HEK293 (cell line): Measurements from ENCODE around the gene RBM20.

Experiments
- CTCF ChIA-PET: fragments of 350-600 bp; formaldehyde crosslinking; extraction: SDS; loops from one replicate; lab custom pipeline; 2021; ENCODE audit warnings: antibody characterized with exemption; lab: Yijun Ruan, JAX
- POLR2A ChIA-PET: fragments of 300-600 bp; formaldehyde crosslinking; extraction: SDS; loops from one replicate; lab custom pipeline; 2020; ENCODE audit warnings: antibody characterized with exemption, inconsistent platforms; lab: Yijun Ruan, JAX
- H3K27ac ChIP-seq: fragments of 200-500 bp; sonication (Bioruptor generic); 2 replicates; pipeline ENCODE4 v1.5.1; 2014; ENCODE audit warnings: low read depth, low read length, control low read depth, inconsistent platforms; ENCODE audit errors: extremely low read depth
- H3K36me3 ChIP-seq, 2 experiments: fragments of 200-500 bp in 1 of 2; sonication (Bioruptor generic) in 1 of 2; 1 replicate in 1 of 2; 2 replicates in 1 of 2; pipeline ENCODE4 v1.5.1; 2014 to 2017; ENCODE audit warnings: inconsistent platforms in 2 of 2, low read length in 2 of 2; ENCODE audit not compliant: control insufficient read depth in 2 of 2, insufficient read depth in 1 of 2
- H3K4me1 ChIP-seq: fragments of 200-500 bp; sonication (Bioruptor generic); 2 replicates; pipeline ENCODE4 v1.5.1; 2014; ENCODE audit warnings: mild to moderate bottlenecking, low read length, inconsistent platforms; ENCODE audit not compliant: control insufficient read depth, insufficient read depth
- H3K4me3 ChIP-seq: 2 replicates; pipeline ENCODE4 v1.5.1; 2011; ENCODE audit warnings: low read depth, mild to moderate bottlenecking, control low read depth, low read length, moderate library complexity
- H3K9me3 ChIP-seq: fragments of 200-500 bp; sonication (Bioruptor generic); 2 replicates; pipeline ENCODE4 v1.5.1; 2014; ENCODE audit warnings: low read depth, low read length, inconsistent platforms; ENCODE audit not compliant: control insufficient read depth, insufficient read depth
- HIC1 ChIP-seq: fragments of 450-650 bp; formaldehyde crosslinking; IDR thresholded peaks from 2 replicates; pipeline ENCODE4 v1.5.1; 2016; ENCODE audit warnings: missing biosample characterization, missing genetic modification characterization
- KLF17 ChIP-seq: fragments of 450-650 bp; formaldehyde crosslinking; IDR thresholded peaks from 2 replicates; pipeline ENCODE4 v1.5.1; 2016; ENCODE audit warnings: missing biosample characterization, missing genetic modification characterization
- SP7 ChIP-seq: fragments of 450-650 bp; formaldehyde crosslinking; IDR thresholded peaks from 2 replicates; pipeline ENCODE4 v1.5.1; 2016; ENCODE audit warnings: missing biosample characterization, missing genetic modification characterization
- ZEB2 ChIP-seq: fragments of 450-650 bp; formaldehyde crosslinking; IDR thresholded peaks from 2 replicates; pipeline ENCODE4 v1.5.1; 2016; ENCODE audit warnings: missing biosample characterization, missing genetic modification characterization
- ZFHX2 ChIP-seq: fragments of 450-650 bp; formaldehyde crosslinking; conservative IDR thresholded peaks from 2 replicates; pipeline ENCODE4 v1.5.1; 2016; ENCODE audit warnings: missing biosample characterization, missing genetic modification characterization
- ZNF121 ChIP-seq: fragments of 450-650 bp; formaldehyde crosslinking; IDR thresholded peaks from 2 replicates; pipeline ENCODE4 v1.5.1; 2016; ENCODE audit warnings: missing biosample characterization, missing genetic modification characterization
- ZNF132 ChIP-seq: fragments of 450-650 bp; formaldehyde crosslinking; IDR thresholded peaks from 2 replicates; pipeline ENCODE4 v1.5.1; 2017; ENCODE audit warnings: missing biosample characterization, missing genetic modification characterization, borderline replicate concordance
- ZNF394 ChIP-seq: fragments of 450-650 bp; formaldehyde crosslinking; IDR thresholded peaks from 2 replicates; pipeline ENCODE4 v1.5.1; 2016; ENCODE audit warnings: missing biosample characterization, missing genetic modification characterization, mild to moderate bottlenecking, moderate library complexity, borderline replicate concordance
- ZNF658 ChIP-seq: fragments of 450-650 bp; formaldehyde crosslinking; IDR thresholded peaks from 2 replicates; pipeline ENCODE4; 2016; ENCODE audit warnings: missing biosample characterization, missing genetic modification characterization
- ZNF791 ChIP-seq: fragments of 450-650 bp; formaldehyde crosslinking; IDR thresholded peaks from 2 replicates; pipeline ENCODE4 v1.5.1; 2016; ENCODE audit warnings: missing biosample characterization, missing genetic modification characterization
- ZSCAN23 ChIP-seq: fragments of 450-650 bp; formaldehyde crosslinking; IDR thresholded peaks from 2 replicates; pipeline ENCODE4 v1.5.1; 2016; ENCODE audit warnings: missing biosample characterization, missing genetic modification characterization
- TF ChIP-seq, protein P1 (sequence below): fragments of 450-650 bp; IDR thresholded peaks from 2 replicates; pipeline ENCODE4 v1.5.1; 2018; ENCODE audit warnings: missing biosample characterization, missing genetic modification characterization
- TF ChIP-seq, protein P2 (sequence below): fragments of 450-650 bp; formaldehyde crosslinking; IDR thresholded peaks from 2 replicates; pipeline ENCODE4 v1.5.1; 2016; ENCODE audit warnings: missing biosample characterization, missing genetic modification characterization, borderline replicate concordance
- TF ChIP-seq, protein P3 (sequence below): fragments of 450-650 bp; formaldehyde crosslinking; conservative IDR thresholded peaks from 2 replicates; pipeline ENCODE4 v1.5.1; 2016; ENCODE audit warnings: low read depth, missing biosample characterization, missing genetic modification characterization

RBM20 gene

DNA sequence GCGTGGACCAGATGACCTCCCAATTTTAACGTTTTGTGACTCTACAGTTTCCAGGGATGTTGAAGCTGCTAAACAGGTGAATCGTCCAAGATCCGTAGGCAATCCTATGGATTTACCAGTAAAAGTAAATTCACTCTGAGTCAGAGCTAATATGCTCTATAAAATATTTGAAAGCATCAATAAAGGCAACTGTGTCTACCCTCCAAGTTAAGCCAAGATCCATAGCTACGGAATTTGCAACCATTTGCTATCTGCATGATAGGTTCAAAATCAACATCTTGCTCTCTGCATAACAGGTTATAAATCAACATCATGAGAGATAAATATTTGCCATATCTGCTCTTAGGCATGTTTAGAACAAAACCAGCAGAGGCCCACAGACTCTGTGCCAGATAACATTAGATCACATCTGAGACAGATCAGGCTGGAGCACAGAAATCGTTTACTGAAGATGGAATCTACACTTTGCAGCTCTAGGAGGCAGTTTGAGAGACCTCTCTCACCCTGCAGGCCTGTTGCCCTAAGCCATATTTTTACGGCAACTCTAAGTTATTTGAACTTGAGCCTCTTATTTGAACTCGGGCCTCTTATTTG is 146.9 kb downstream of the RBM20 start (continued):
- no peak for TF ChIP-seq HIC1 (tag by site-specific recombination)
- TF ChIP-seq, protein P1, sequence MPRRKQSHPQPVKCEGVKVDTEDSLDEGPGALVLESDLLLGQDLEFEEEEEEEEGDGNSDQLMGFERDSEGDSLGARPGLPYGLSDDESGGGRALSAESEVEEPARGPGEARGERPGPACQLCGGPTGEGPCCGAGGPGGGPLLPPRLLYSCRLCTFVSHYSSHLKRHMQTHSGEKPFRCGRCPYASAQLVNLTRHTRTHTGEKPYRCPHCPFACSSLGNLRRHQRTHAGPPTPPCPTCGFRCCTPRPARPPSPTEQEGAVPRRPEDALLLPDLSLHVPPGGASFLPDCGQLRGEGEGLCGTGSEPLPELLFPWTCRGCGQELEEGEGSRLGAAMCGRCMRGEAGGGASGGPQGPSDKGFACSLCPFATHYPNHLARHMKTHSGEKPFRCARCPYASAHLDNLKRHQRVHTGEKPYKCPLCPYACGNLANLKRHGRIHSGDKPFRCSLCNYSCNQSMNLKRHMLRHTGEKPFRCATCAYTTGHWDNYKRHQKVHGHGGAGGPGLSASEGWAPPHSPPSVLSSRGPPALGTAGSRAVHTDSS (tag by site-specific recombination) = no peak

- H3K9me3 ChIP-seq = no peaks in the 10 kb centered on the region
- no peak overlapping the region for H3K27ac ChIP-seq
- ChIA-PET POLR2A (no interaction called here), CTCF (interaction anchor here (0.5 kb wide), 1 partner anchor 121 kb away, joined by 3 read pairs; no protein-coding TSS in a partner anchor)
- H3K4me3 ChIP-seq = no peak overlapping the region
- H3K4me1 ChIP-seq = peaks cover 2% of the 10 kb centered on the region; the same call in 1 of the 2 replicates
- no peaks in the 10 kb centered on the region for H3K36me3 ChIP-seq
- TF ChIP-seq ZNF791 (no peak), ZNF121 (tag by site-specific recombination) (no peak), ZSCAN23 (tag by site-specific recombination) (no peak), KLF17 (tag by site-specific recombination) (no peak), ZNF394 (no peak), ZEB2 (tag by site-specific recombination) (no peak), ZNF658 (tag by site-specific recombination) (no peak), ZNF132 (tag by site-specific recombination) (no peak), ZFHX2 (tag by site-specific recombination) (no peak)
- TF ChIP-seq, protein P2, sequence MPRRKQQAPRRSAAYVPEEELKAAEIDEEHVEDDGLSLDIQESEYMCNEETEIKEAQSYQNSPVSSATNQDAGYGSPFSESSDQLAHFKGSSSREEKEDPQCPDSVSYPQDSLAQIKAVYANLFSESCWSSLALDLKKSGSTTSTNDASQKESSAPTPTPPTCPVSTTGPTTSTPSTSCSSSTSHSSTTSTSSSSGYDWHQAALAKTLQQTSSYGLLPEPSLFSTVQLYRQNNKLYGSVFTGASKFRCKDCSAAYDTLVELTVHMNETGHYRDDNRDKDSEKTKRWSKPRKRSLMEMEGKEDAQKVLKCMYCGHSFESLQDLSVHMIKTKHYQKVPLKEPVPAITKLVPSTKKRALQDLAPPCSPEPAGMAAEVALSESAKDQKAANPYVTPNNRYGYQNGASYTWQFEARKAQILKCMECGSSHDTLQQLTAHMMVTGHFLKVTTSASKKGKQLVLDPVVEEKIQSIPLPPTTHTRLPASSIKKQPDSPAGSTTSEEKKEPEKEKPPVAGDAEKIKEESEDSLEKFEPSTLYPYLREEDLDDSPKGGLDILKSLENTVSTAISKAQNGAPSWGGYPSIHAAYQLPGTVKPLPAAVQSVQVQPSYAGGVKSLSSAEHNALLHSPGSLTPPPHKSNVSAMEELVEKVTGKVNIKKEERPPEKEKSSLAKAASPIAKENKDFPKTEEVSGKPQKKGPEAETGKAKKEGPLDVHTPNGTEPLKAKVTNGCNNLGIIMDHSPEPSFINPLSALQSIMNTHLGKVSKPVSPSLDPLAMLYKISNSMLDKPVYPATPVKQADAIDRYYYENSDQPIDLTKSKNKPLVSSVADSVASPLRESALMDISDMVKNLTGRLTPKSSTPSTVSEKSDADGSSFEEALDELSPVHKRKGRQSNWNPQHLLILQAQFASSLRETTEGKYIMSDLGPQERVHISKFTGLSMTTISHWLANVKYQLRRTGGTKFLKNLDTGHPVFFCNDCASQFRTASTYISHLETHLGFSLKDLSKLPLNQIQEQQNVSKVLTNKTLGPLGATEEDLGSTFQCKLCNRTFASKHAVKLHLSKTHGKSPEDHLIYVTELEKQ = no peak
Observed at GRCh38 chr10:110791541-110792073, 147.5 kb downstream of the RBM20 start.

GRCh38 chr10:110792476-110793125 is 148.5 kb downstream of the RBM20 start:
- no peaks in the 10 kb centered on the region for H3K9me3 ChIP-seq
- ChIA-PET CTCF (interaction anchor here (0.6 kb wide), 1 partner anchor 11 kb away, joined by 3 read pairs; no protein-coding TSS in a partner anchor), POLR2A (interaction anchor here (0.7 kb wide), 1 partner anchor 10 kb away, joined by 6 read pairs; no protein-coding TSS in a partner anchor)
- H3K4me1 ChIP-seq = peaks cover 2% of the 10 kb centered on the region; the same call in 1 of the 2 replicates
- no peak overlapping the region for H3K27ac ChIP-seq
- peaks cover 3% of the 10 kb centered on the region in 2 experiments; a peak in 2 of 3 replicates for H3K36me3 ChIP-seq
- no peak overlapping the region for H3K4me3 ChIP-seq
- 0 out of 2 replicates have a peak, but pooled peaks have one; percentile 16 for TF ChIP-seq SP7 (tag by site-specific recombination)
- TF ChIP-seq, protein P3, sequence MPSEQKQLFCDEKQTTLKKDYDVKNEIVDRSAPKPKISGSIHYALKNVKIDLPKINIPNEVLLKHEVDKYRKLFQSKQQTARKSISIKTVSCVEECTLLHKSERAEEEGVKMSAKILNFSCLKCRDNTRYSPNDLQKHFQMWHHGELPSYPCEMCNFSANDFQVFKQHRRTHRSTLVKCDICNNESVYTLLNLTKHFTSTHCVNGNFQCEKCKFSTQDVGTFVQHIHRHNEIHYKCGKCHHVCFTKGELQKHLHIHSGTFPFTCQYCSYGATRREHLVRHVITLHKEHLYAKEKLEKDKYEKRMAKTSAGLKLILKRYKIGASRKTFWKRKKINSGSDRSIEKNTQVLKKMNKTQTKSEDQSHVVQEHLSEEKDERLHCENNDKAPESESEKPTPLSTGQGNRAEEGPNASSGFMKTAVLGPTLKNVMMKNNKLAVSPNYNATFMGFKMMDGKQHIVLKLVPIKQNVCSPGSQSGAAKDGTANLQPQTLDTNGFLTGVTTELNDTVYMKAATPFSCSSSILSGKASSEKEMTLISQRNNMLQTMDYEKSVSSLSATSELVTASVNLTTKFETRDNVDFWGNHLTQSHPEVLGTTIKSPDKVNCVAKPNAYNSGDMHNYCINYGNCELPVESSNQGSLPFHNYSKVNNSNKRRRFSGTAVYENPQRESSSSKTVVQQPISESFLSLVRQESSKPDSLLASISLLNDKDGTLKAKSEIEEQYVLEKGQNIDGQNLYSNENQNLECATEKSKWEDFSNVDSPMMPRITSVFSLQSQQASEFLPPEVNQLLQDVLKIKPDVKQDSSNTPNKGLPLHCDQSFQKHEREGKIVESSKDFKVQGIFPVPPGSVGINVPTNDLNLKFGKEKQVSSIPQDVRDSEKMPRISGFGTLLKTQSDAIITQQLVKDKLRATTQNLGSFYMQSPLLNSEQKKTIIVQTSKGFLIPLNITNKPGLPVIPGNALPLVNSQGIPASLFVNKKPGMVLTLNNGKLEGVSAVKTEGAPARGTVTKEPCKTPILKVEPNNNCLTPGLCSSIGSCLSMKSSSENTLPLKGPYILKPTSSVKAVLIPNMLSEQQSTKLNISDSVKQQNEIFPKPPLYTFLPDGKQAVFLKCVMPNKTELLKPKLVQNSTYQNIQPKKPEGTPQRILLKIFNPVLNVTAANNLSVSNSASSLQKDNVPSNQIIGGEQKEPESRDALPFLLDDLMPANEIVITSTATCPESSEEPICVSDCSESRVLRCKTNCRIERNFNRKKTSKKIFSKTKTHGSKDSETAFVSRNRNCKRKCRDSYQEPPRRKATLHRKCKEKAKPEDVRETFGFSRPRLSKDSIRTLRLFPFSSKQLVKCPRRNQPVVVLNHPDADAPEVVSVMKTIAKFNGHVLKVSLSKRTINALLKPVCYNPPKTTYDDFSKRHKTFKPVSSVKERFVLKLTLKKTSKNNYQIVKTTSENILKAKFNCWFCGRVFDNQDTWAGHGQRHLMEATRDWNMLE (tag by site-specific recombination) = no peak
